Stimulated activated CD4-positive, alpha-beta T cell treated with anti-CD3 and anti-CD28 coated beads, Interleukin-15, amount 100 ng/mL, for 24 hours (primary cell): ENCODE results near the gene DUSP12.

Source experiments
- DNase-seq: peaks from one replicate; pipeline ENCODE4 v3.0.0-alpha.2; 2020

DUSP12 gene

GRCh38 chr1:161771973-161772372, 22.4 kb downstream of the DUSP12 start:
- DNase-seq, result no peak

GRCh38 chr1:161772397-161772796, 22.8 kb downstream of the DUSP12 start:
- no peak for DNase-seq

GRCh38 chr1:161773791-161774190, 24.2 kb downstream of the DUSP12 start:
- DNase-seq, result no peak

- DNase-seq, result no peak
Observed at GRCh38 chr1:161777261-161777660, 27.7 kb downstream of the DUSP12 start.

GRCh38 chr1:161778522-161778921, 28.9 kb downstream of the DUSP12 start:
- no peak for DNase-seq

GRCh38 chr1:161779393-161779792, 29.8 kb downstream of the DUSP12 start:
- DNase-seq, result no peak

GRCh38 chr1:161781995-161782394, 32.4 kb downstream of the DUSP12 start:
- no peak for DNase-seq

- DNase-seq, result no peak
Observed at GRCh38 chr1:161782886-161783285, 33.3 kb downstream of the DUSP12 start.

GRCh38 chr1:161784968-161785367, 35.4 kb downstream of the DUSP12 start:
- no peak for DNase-seq

GRCh38 chr1:161787355-161787754, 37.8 kb downstream of the DUSP12 start:
- no peak for DNase-seq

GRCh38 chr1:161790587-161791317, 41.2 kb downstream of the DUSP12 start:
- DNase-seq, result no peak

GRCh38 chr1:161791904-161792655, 42.5 kb downstream of the DUSP12 start:
- DNase-seq, result no peak

- DNase-seq, result no peak
Observed at GRCh38 chr1:161792740-161793139, 43.2 kb downstream of the DUSP12 start.

GRCh38 chr1:161799792-161800191, 50.2 kb downstream of the DUSP12 start:
- DNase-seq, result no peak

- DNase-seq, result no peak
Observed at GRCh38 chr1:161801955-161802354, 52.4 kb downstream of the DUSP12 start.

GRCh38 chr1:161803181-161803580, 53.6 kb downstream of the DUSP12 start:
- DNase-seq, result no peak

- DNase-seq, result no peak
Observed at GRCh38 chr1:161805399-161806197, 56.0 kb downstream of the DUSP12 start.
